ENCODE data around the gene CNTNAP5.

The CNTNAP5 gene

GRCh38 chr2:124309563-124310138 lies 284.6 kb downstream of the CNTNAP5 start:
- POLR2A ChIA-PET, result no interaction called here
- DNase-seq (ENCODE audit: extremely low spot score), result no peak
- no peak for TF ChIP-seq CTCF (IDR thresholded peaks at IDR 0.05; ENCODE audit: control extremely low read depth, extremely low read depth, low read depth, missing control alignments)
- CTCF ChIA-PET, result interaction anchor here (1.5 kb wide), 1 partner anchor 18 kb away, joined by 3 read pairs; no protein-coding TSS in a partner anchor

GRCh38 chr2:124310671-124311070 lies 285.6 kb downstream of the CNTNAP5 start:
- DNase-seq (ENCODE audit: extremely low spot score), result no peak
- ChIA-PET CTCF (interaction anchor here (1.8 kb wide), 1 partner anchor 9 kb away, joined by 4 read pairs; no protein-coding TSS in a partner anchor), POLR2A (no interaction called here)
- TF ChIP-seq CTCF (IDR thresholded peaks at IDR 0.05; ENCODE audit: control extremely low read depth, extremely low read depth, low read depth, missing control alignments), result no peak

DNA sequence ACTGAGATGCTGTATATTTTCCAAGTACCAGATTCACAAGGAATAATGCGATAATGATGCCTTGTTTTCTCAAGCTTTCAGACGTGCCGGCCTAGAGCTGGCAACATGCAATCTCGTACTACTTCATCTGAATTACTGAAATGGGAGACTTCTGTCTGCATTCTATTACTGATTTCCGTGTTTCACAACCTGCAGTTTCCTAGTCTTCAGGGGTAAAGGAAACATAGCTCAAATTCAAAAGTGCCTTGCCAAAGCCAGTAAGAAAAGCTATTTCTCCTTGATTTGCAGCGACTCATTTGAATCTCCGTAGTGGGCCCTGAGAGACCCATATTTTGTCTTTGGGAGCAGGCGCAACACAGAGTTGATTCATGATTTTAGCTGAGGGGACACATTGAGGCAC lies 289.0 kb downstream of the CNTNAP5 start:
- CTCF ChIA-PET, result interaction anchor here (0.7 kb wide), 1 partner anchor 12 kb away, joined by 3 read pairs; no protein-coding TSS in a partner anchor
- POLR2A ChIA-PET, result no interaction called here

DNA sequence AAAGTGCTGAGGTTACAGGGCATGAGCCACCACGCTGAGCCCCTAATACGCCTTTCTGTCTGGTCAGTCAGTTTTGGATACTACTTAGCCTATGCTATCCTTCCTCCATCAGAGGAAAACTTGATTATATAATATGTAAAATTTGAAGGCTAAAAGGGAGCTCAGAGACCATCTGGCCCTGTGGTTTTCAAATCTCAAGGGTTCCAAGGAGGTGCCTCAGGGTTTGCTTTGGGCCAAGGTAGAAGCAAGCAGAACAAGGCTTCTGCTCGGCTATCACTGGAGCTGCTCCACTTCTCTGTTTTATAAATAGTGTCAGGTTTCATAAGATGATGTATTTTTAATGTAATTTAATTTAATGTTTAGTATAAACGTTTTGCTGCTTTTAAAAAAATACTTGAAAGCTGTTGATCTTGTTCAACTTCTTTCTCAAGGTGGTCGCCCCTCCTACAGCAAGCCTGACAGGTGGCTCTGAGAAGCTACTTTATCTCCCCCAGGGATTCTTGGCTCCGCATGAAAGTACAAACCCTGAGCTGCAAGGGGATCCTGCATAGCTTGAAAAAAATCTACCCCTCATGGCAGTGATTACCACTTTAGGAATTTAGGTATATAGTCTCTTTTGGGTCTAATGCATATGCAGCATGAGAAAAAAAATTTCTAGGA lies 290.3 kb downstream of the CNTNAP5 start:
- ChIA-PET CTCF (no interaction called here), POLR2A (no interaction called here)
- no peak for TF ChIP-seq CTCF (IDR thresholded peaks at IDR 0.05; ENCODE audit: control extremely low read depth, extremely low read depth, low read depth, missing control alignments)
- DNase-seq (ENCODE audit: extremely low spot score), result no peak

More for the DNA sequence above, 289.0 kb downstream of the CNTNAP5 start:
- no peak for DNase-seq (ENCODE audit: extremely low spot score)
- no peak for TF ChIP-seq CTCF (IDR thresholded peaks at IDR 0.05; ENCODE audit: control extremely low read depth, extremely low read depth, low read depth, missing control alignments)

- CTCF ChIA-PET, result no interaction called here
- POLR2A ChIA-PET, result no interaction called here
- DNase-seq (ENCODE audit: extremely low spot score), result no peak
- TF ChIP-seq CTCF (IDR thresholded peaks at IDR 0.05; ENCODE audit: control extremely low read depth, extremely low read depth, low read depth, missing control alignments), result no peak
Observed at GRCh38 chr2:124316133-124316532, 291.0 kb downstream of the CNTNAP5 start.

DNA sequence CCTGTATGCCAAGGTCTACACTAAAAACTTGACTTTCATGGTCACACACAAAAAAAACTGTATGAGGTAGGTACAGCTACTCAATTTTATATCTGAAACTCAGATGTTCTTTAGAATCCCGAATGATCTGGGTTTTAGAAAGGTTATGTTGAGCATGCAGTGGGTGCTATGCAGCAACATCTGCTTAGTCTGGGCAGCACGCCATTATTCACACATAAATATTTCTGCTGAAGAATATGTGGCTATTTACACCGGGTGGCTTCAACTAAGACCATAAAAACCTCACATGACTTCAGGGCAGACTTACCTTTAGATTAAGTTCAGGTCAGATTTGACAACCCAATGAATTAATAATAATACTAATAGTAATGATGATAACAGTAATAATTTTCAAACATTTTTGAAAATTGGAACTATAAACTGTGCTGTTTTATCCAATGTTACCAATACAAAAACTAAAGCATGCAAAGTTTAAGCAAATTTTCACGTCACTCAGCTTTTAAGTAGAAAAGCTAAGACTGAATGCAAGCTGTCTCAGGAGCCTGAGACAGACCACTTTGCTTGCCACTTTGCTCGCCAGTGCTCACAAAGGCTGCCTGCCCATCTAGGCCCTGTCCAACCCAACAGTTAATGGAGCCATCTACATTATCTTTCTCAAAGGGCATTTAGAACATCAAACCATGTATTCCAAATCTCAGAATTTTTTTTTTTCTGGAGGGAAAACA lies 292.0 kb downstream of the CNTNAP5 start:
- ChIA-PET CTCF (interaction anchor here (1.2 to 1.5 kb wide), 2 partner anchors 15 to 27 kb away, joined by 3 to 4 read pairs; no protein-coding TSS in a partner anchor), POLR2A (no interaction called here)
- TF ChIP-seq CTCF (IDR thresholded peaks at IDR 0.05; ENCODE audit: control extremely low read depth, extremely low read depth, low read depth, missing control alignments), result no peak
- DNase-seq (ENCODE audit: extremely low spot score), result no peak

Data from GM10248 (cell line).